CD4-positive, alpha-beta T cell treated with Interleukin-2 at 100 ng/mL for 4 hours (primary cell): Measurements from ENCODE around the gene RERE.

Experiments used
- DNase-seq: peaks from one replicate; pipeline ENCODE4 v3.0.0-alpha.2; 2020; ENCODE audit warnings: low spot score

The RERE gene

GRCh38 chr1:8687538-8687937 lies 129.9 kb downstream of the RERE start:
- no peak for DNase-seq

GRCh38 chr1:8687039-8687438 lies 130.4 kb downstream of the RERE start:
- no peak for DNase-seq

GRCh38 chr1:8685463-8685862 lies 132.0 kb downstream of the RERE start:
- no peak for DNase-seq

GRCh38 chr1:8684590-8684989 lies 132.8 kb downstream of the RERE start:
- DNase-seq = no peak

- no peak for DNase-seq
Observed at GRCh38 chr1:8682573-8682972, 134.9 kb downstream of the RERE start.

- DNase-seq = no peak
Observed at GRCh38 chr1:8681911-8682310, 135.5 kb downstream of the RERE start.

GRCh38 chr1:8680664-8681650 lies 136.5 kb downstream of the RERE start:
- no peak for DNase-seq

- no peak for DNase-seq
Observed at GRCh38 chr1:8679929-8680663, 137.3 kb downstream of the RERE start.

GRCh38 chr1:8679395-8679800 lies 138.0 kb downstream of the RERE start:
- DNase-seq = no peak

GRCh38 chr1:8678673-8679394 lies 138.6 kb downstream of the RERE start:
- DNase-seq = no peak

GRCh38 chr1:8677782-8678181 lies 139.7 kb downstream of the RERE start:
- DNase-seq = no peak

- no peak for DNase-seq
Observed at GRCh38 chr1:8676813-8677212, 140.6 kb downstream of the RERE start.

GRCh38 chr1:8676072-8676471 lies 141.4 kb downstream of the RERE start:
- no peak for DNase-seq

- DNase-seq = no peak
Observed at GRCh38 chr1:8674912-8675311, 142.5 kb downstream of the RERE start.

GRCh38 chr1:8674481-8674880 lies 143.0 kb downstream of the RERE start:
- no peak for DNase-seq

GRCh38 chr1:8671306-8671917 lies 146.0 kb downstream of the RERE start:
- peak; percentile 43 for DNase-seq

GRCh38 chr1:8670371-8670818 lies 147.0 kb downstream of the RERE start:
- DNase-seq = no peak

GRCh38 chr1:8669606-8670335 lies 147.7 kb downstream of the RERE start:
- DNase-seq = no peak

- DNase-seq = no peak
Observed at GRCh38 chr1:8667869-8668594, 149.4 kb downstream of the RERE start.

GRCh38 chr1:8666389-8667167 lies 150.9 kb downstream of the RERE start:
- no peak for DNase-seq
